Colonic mucosa (tissue), 4 donors: ENCODE measurements around the gene RAB40A. TPM values are rescaled to one million over a fixed set of nuclear protein-coding genes. Genes with fewer than 3 reads are reported as not detected.

ENCODE experiments used
- DNase-seq: peaks from one replicate; pipeline ENCODE4 v3.0.0-alpha.2; 2020
- H3K27ac ChIP-seq: fragments of 200-600 bp; one replicate; pipeline ENCODE4 v1.8.0; 2021
- H3K27me3 ChIP-seq: fragments of 200-600 bp; one replicate; pipeline ENCODE4 v1.8.0; 2021
- H3K36me3 ChIP-seq: fragments of 200-600 bp; one replicate; pipeline ENCODE4 v1.8.0; 2021
- H3K4me1 ChIP-seq: fragments of 200-600 bp; one replicate; pipeline ENCODE4 v1.8.0; 2021; ENCODE audit warnings: mild to moderate bottlenecking
- H3K4me3 ChIP-seq: fragments of 200-600 bp; one replicate; pipeline ENCODE4 v1.8.0; 2021
- H3K9ac ChIP-seq, 2 donors: one replicate each; pipeline ENCODE4 v1.7.0; 2013; ENCODE audit warnings: control low read depth in 2 of 2, low read depth in 2 of 2, low read length in 2 of 2
- H3K9me3 ChIP-seq: fragments of 200-600 bp; one replicate; pipeline ENCODE4 v1.8.0; 2021
- CTCF ChIP-seq: fragments of 200-600 bp; IDR thresholded peaks from one replicate; pipeline ENCODE4 v1.8.0; 2022; ENCODE audit warnings: antibody characterized with exemption, mild to moderate bottlenecking
- intact Hi-C: fragments of 100-400 bp; cut with DNase I; formaldehyde crosslinking; loops from one replicate; pipeline ENCODE4 v1.14.1; 2022
- total RNA-seq, 2 donors: library from RNA; stranded (reverse); fragmentation: NEBNext Ultra II Directional in 1 of 2; extraction: Animal tissue kit (Norgen Biotek cat#: 25700) in 1 of 2; gene quantifications; one replicate each; pipeline ENCODE4 v1.2.1, GENCODE V29; 2021
- donor health status: healthy.
- donor health status: DM: no; HTN: no; CAD: no.
- donor health status: DM: no; HTN: no; CAD: no.

The RAB40A gene
- total RNA-seq, 2 donors from 2014 or later: 0.10 to 0.16 TPM

- no peak for DNase-seq
- Histone ChIP-seq H3K4me1 (no peaks in the 10 kb centered on the region), H3K27ac (no peak overlapping the region), H3K9me3 (no peaks in the 10 kb centered on the region), H3K36me3 (no peaks in the 10 kb centered on the region), H3K4me3 (no peak overlapping the region), H3K9ac (no peak overlapping the region), H3K27me3 (no peaks in the 10 kb centered on the region)
- no peak for TF ChIP-seq CTCF
- intact Hi-C loops: loop anchor here (10.0 kb wide), 1 partner anchor 159 kb away; no protein-coding TSS in a partner anchor
These were observed 16.8 kb upstream of the RAB40A start for GRCh38 chrX:103536071-103536470.

GRCh38 chrX:103535206-103535605 lies 15.9 kb upstream of the RAB40A start:
- H3K4me1 ChIP-seq: no peaks in the 10 kb centered on the region
- H3K36me3 ChIP-seq: no peaks in the 10 kb centered on the region
- intact Hi-C loops: loop anchor here (10.0 kb wide), 1 partner anchor 160 kb away; no protein-coding TSS in a partner anchor
- DNase-seq: no peak
- H3K9ac ChIP-seq: no peak overlapping the region
- no peaks in the 10 kb centered on the region for H3K9me3 ChIP-seq
- H3K27ac ChIP-seq: no peak overlapping the region
- no peaks in the 10 kb centered on the region for H3K27me3 ChIP-seq
- H3K4me3 ChIP-seq: no peak overlapping the region
- no peak for TF ChIP-seq CTCF

- Histone ChIP-seq H3K9me3 (no peaks in the 10 kb centered on the region), H3K27me3 (no peaks in the 10 kb centered on the region), H3K4me3 (no peak overlapping the region), H3K36me3 (no peaks in the 10 kb centered on the region), H3K27ac (no peak overlapping the region), H3K4me1 (no peaks in the 10 kb centered on the region), H3K9ac (no peak overlapping the region)
- peak; percentile 83 for DNase-seq
- intact Hi-C loops: loop anchor here (5.0 to 10.0 kb wide), 2 partner anchors 161 to 289 kb away; no protein-coding TSS in a partner anchor
- TF ChIP-seq CTCF: peak; percentile 85
These were observed 14.4 kb upstream of the RAB40A start for GRCh38 chrX:103533511-103534216.

GRCh38 chrX:103531002-103531401 lies 11.7 kb upstream of the RAB40A start:
- intact Hi-C loops: loop anchor here (5.0 to 10.0 kb wide), 2 partner anchors 164 to 291 kb away; no protein-coding TSS in a partner anchor
- H3K4me3 ChIP-seq: no peak overlapping the region

GRCh38 chrX:103530545-103530944 lies 11.3 kb upstream of the RAB40A start:
- Histone ChIP-seq H3K27me3 (no peaks in the 10 kb centered on the region), H3K9ac (no peak overlapping the region), H3K4me3 (no peak overlapping the region), H3K36me3 (no peaks in the 10 kb centered on the region), H3K9me3 (no peaks in the 10 kb centered on the region), H3K27ac (no peak overlapping the region), H3K4me1 (no peaks in the 10 kb centered on the region)
- intact Hi-C loops: loop anchor here (5.0 to 10.0 kb wide), 2 partner anchors 164 to 292 kb away; no protein-coding TSS in a partner anchor
- DNase-seq: no peak
- TF ChIP-seq CTCF: no peak

More at GRCh38 chrX:103531002-103531401, 11.7 kb upstream of the RAB40A start:
- Histone ChIP-seq H3K27ac (no peak overlapping the region), H3K9ac (no peak overlapping the region), H3K36me3 (no peaks in the 10 kb centered on the region), H3K27me3 (no peaks in the 10 kb centered on the region), H3K9me3 (no peaks in the 10 kb centered on the region), H3K4me1 (no peaks in the 10 kb centered on the region)
- DNase-seq: no peak
- no peak for TF ChIP-seq CTCF
